ENCODE results near the gene PLEKHH1. TPM values are rescaled to one million over a fixed set of nuclear protein-coding genes. Genes with fewer than 3 reads are reported as not detected.

Gene PLEKHH1
- total and polyA plus RNA-seq, 7 donors, result 1.1 to 4.5 (median 2.5) TPM

GRCh38 chr14:67503331-67503730 lies 29.8 kb upstream of the PLEKHH1 start:
- intact Hi-C loops (cut with DNase I), result no loop called here
- ATAC-seq, result no peak
- no peaks in the 10 kb centered on the region for H3K4me1 ChIP-seq
- H3K4me3 ChIP-seq, result no peak overlapping the region
- no peak for TF ChIP-seq CTCF (IDR thresholded peaks at IDR 0.05)
- no peaks in the 10 kb centered on the region for H3K27me3 ChIP-seq (ENCODE audit: insufficient read depth in 3 of 3, low read length in 2 of 3)
- 69 to 79% (median 77%) methylated on average over 7 of the region's 7 CpGs for WGBS, 3 donors
- H3K9me3 ChIP-seq, result no peaks in the 10 kb centered on the region
- DNase-seq, result no peak
- no peak overlapping the region for H3K27ac ChIP-seq
- no peaks in the 10 kb centered on the region for H3K36me3 ChIP-seq (ENCODE audit: insufficient read depth in 1 of 2, low read depth in 1 of 2)

GRCh38 chr14:67505254-67505653 lies 27.8 kb upstream of the PLEKHH1 start:
- DNase-seq (no peak), ATAC-seq (no peak)
- Histone ChIP-seq H3K9me3 (no peaks in the 10 kb centered on the region), H3K4me3 (no peak overlapping the region), H3K27me3 (ENCODE audit: insufficient read depth in 3 of 3, low read length in 2 of 3) (no peaks in the 10 kb centered on the region), H3K36me3 (ENCODE audit: insufficient read depth in 1 of 2, low read depth in 1 of 2) (no peaks in the 10 kb centered on the region), H3K4me1 (no peaks in the 10 kb centered on the region), H3K27ac (no peak overlapping the region)
- TF ChIP-seq CTCF (IDR thresholded peaks at IDR 0.05), result no peak
- 38 to 53% (median 45%) methylated on average over 1 of the region's 1 CpG for WGBS, 3 donors
- intact Hi-C loops (cut with DNase I), result no loop called here

GRCh38 chr14:67508956-67509355 lies 24.1 kb upstream of the PLEKHH1 start:
- Histone ChIP-seq H3K36me3 (ENCODE audit: insufficient read depth in 1 of 2, low read depth in 1 of 2) (no peaks in the 10 kb centered on the region), H3K4me1 (no peaks in the 10 kb centered on the region), H3K27ac (no peak overlapping the region), H3K27me3 (ENCODE audit: insufficient read depth in 3 of 3, low read length in 2 of 3) (no peaks in the 10 kb centered on the region), H3K9me3 (no peaks in the 10 kb centered on the region), H3K4me3 (no peak overlapping the region)
- intact Hi-C loops (cut with DNase I), result no loop called here
- no peak for TF ChIP-seq CTCF (IDR thresholded peaks at IDR 0.05)
- ATAC-seq, result no peak
- 59 to 82% (median 64%) methylated on average over 3 of the region's 3 CpGs for WGBS, 3 donors
- no peak for DNase-seq

GRCh38 chr14:67510121-67510520 lies 23.0 kb upstream of the PLEKHH1 start:
- no peak overlapping the region for H3K4me3 ChIP-seq
- H3K27me3 ChIP-seq (ENCODE audit: insufficient read depth in 3 of 3, low read length in 2 of 3), result no peaks in the 10 kb centered on the region
- no peaks in the 10 kb centered on the region for H3K9me3 ChIP-seq
- no peaks in the 10 kb centered on the region for H3K4me1 ChIP-seq
- 13 to 27% (median 13%) methylated on average over 2 of the region's 2 CpGs for WGBS, 3 donors
- TF ChIP-seq CTCF (IDR thresholded peaks at IDR 0.05), result no peak
- no peaks in the 10 kb centered on the region for H3K36me3 ChIP-seq (ENCODE audit: insufficient read depth in 1 of 2, low read depth in 1 of 2)
- intact Hi-C loops (cut with DNase I), result no loop called here
- peak in 1 of 4 donors; percentile 48 for ATAC-seq
- DNase-seq, result no peak
- H3K27ac ChIP-seq, result no peak overlapping the region

GRCh38 chr14:67510836-67511235 lies 22.3 kb upstream of the PLEKHH1 start:
- Histone ChIP-seq H3K4me1 (no peaks in the 10 kb centered on the region), H3K9me3 (no peaks in the 10 kb centered on the region), H3K36me3 (ENCODE audit: insufficient read depth in 1 of 2, low read depth in 1 of 2) (no peaks in the 10 kb centered on the region), H3K27me3 (ENCODE audit: insufficient read depth in 3 of 3, low read length in 2 of 3) (no peaks in the 10 kb centered on the region), H3K4me3 (no peak overlapping the region), H3K27ac (no peak overlapping the region)
- intact Hi-C loops (cut with DNase I), result no loop called here
- no peak for TF ChIP-seq CTCF (IDR thresholded peaks at IDR 0.05)
- WGBS, 3 donors, result 68 to 75% (median 72%) methylated on average over 3 of the region's 3 CpGs
- ATAC-seq, result no peak
- no peak for DNase-seq
